ENCODE data around the gene NELFE. TPM values are rescaled to one million over a fixed set of nuclear protein-coding genes. Genes with fewer than 3 reads are reported as not detected.
"Not testable (repeated sequence)": the region's sequence is repeated elsewhere in the genome, so short reads cannot be mapped to it uniquely, and the experiment has no call there.

The NELFE gene
- total RNA-seq, 1 experiment from 2014 or later = 68.3 TPM

GRCh38 chr6:31911826-31912585 lies 46.8 kb downstream of the NELFE start:
- RAD21 ChIA-PET (ENCODE audit: low non-redundant PET in 1 of 2, low total read pairs in 2 of 2, uncharacterized antibody in 2 of 2, unreplicated experiment in 2 of 2) = no interaction called here
- POLR2A ChIA-PET = no interaction called here
- TF ChIP-seq SIN3A (IDR thresholded peaks at IDR 0.05; ENCODE audit: low read depth) (no peak), POLR2A (IDR thresholded peaks at IDR 0.05; ENCODE audit: borderline replicate concordance, extremely low read depth, insufficient read depth, insufficient read length) (no peak), ATF3 (IDR thresholded peaks at IDR 0.05) (no peak), CEBPB (IDR thresholded peaks at IDR 0.05; ENCODE audit: low read depth) (no peak), REST (IDR thresholded peaks at IDR 0.05; ENCODE audit: low read depth) (no peak)
- no peak overlapping the region for H2AFZ ChIP-seq (ENCODE audit: low read depth, low read length, poor library complexity, severe bottlenecking)
- H3K36me3 ChIP-seq (ENCODE audit: control insufficient read depth in 1 of 2, insufficient read depth in 2 of 2, low read length in 2 of 2) = no peaks in the 10 kb centered on the region
- DNase-seq (ENCODE audit: low read depth, low spot score) (no peak), ATAC-seq (no peak)
- BruUV-seq (replicated peaks) = no TSS peak
- H3K4me1 ChIP-seq (ENCODE audit: control insufficient read depth in 1 of 2, insufficient read depth in 2 of 2, low read length in 2 of 2) = peaks cover 42 to 69% of the 10 kb centered on the region in 2 experiments
- H3K9me3 ChIP-seq (ENCODE audit: control insufficient read depth in 1 of 2, insufficient read depth in 1 of 2, low read depth in 1 of 2, low read length in 2 of 2) = no peaks in the 10 kb centered on the region; a peak in 1 of 4 replicates
- peak overlapping the region; percentile 65 for H3K4me2 ChIP-seq (ENCODE audit: low read length)
- peak overlapping the region; percentile 72 for H3K27ac ChIP-seq (ENCODE audit: low read depth, low read length)
- intact Hi-C loops (cut with micrococcal nuclease) = no loop called here
- H3K9ac ChIP-seq (ENCODE audit: low read length) = peak overlapping the region; percentile 37
- H3K4me3 ChIP-seq (replicated peaks in 1 of 2; ENCODE audit: low read depth in 1 of 2, low read length in 2 of 2) = no peak overlapping the region
- CTCF ChIA-PET = no interaction called here
- H3K27me3 ChIP-seq (ENCODE audit: insufficient read depth, low read length) = no peaks in the 10 kb centered on the region
- H3K9me2 ChIP-seq (ENCODE audit: insufficient read depth) = no peaks in the 10 kb centered on the region
- H4K20me1 ChIP-seq (ENCODE audit: insufficient read depth) = no peaks in the 10 kb centered on the region
- H3K79me2 ChIP-seq (ENCODE audit: insufficient read depth, low read length) = no peaks in the 10 kb centered on the region

- DNase-seq (ENCODE audit: low read depth, low spot score); intact Hi-C loops (cut with micrococcal nuclease); H2AFZ ChIP-seq (ENCODE audit: low read depth, low read length, poor library complexity, severe bottlenecking); H3K9me2 ChIP-seq (ENCODE audit: insufficient read depth); BruUV-seq (replicated peaks); H3K27me3 ChIP-seq (ENCODE audit: insufficient read depth, low read length); H3K9me3 ChIP-seq (ENCODE audit: control insufficient read depth in 1 of 2, insufficient read depth in 1 of 2, low read depth in 1 of 2, low read length in 2 of 2); H3K27ac ChIP-seq (ENCODE audit: low read depth, low read length); ATAC-seq; H3K79me2 ChIP-seq (ENCODE audit: insufficient read depth, low read length); H4K20me1 ChIP-seq (ENCODE audit: insufficient read depth); H3K4me3 ChIP-seq (replicated peaks in 1 of 2; ENCODE audit: low read depth in 1 of 2, low read length in 2 of 2); H3K36me3 ChIP-seq (ENCODE audit: control insufficient read depth in 1 of 2, insufficient read depth in 2 of 2, low read length in 2 of 2): not testable (repeated sequence)
- POLR2A ChIA-PET = interaction anchor here (0.8 kb wide), 1 partner anchor 1062 kb away, joined by 3 read pairs; no protein-coding TSS in a partner anchor
- CTCF ChIA-PET = interaction anchor here (0.9 kb wide), 1 partner anchor 44 kb away, joined by 3 read pairs; no protein-coding TSS in a partner anchor
- Histone ChIP-seq H3K4me2 (ENCODE audit: low read length) (peak overlapping the region; percentile 65), H3K4me1 (ENCODE audit: control insufficient read depth in 1 of 2, insufficient read depth in 2 of 2, low read length in 2 of 2) (peaks cover 42 to 68% of the 10 kb centered on the region in 2 experiments), H3K9ac (ENCODE audit: low read length) (peak overlapping the region; percentile 14; the same call in 1 of the 2 replicates)
- RAD21 ChIA-PET (ENCODE audit: low non-redundant PET in 1 of 2, low total read pairs in 2 of 2, uncharacterized antibody in 2 of 2, unreplicated experiment in 2 of 2) = interaction anchor here in 1 of 2 experiments (0.5 to 0.7 kb wide), 2 partner anchors 11 to 162 kb away, joined by 3 to 4 read pairs; no protein-coding TSS in a partner anchor
These were observed 49.5 kb downstream of the NELFE start for GRCh38 chr6:31909298-31909697.
